OCI-LY3 (cell line): ENCODE results near the gene ARSK.
"Not testable (repeated sequence)": the region's sequence is repeated elsewhere in the genome, so short reads cannot be mapped to it uniquely, and the experiment has no call there.

Source experiments
- EZH2phosphoT487 ChIP-seq: fragments of 200-600 bp; shearing (Covaris generic); IDR thresholded peaks from 2 replicates; pipeline ENCODE4 v1.6.1; 2018; ENCODE audit warnings: antibody characterized with exemption, mixed run types, low read depth
- TF ChIP-seq, protein P1 (sequence below): fragments of 200-600, 300-600 bp; sonication (generic); IDR thresholded peaks from 2 replicates; pipeline ENCODE4 v1.5.1; 2014; ENCODE audit warnings: antibody characterized with exemption, low read length, low read depth

DNA sequence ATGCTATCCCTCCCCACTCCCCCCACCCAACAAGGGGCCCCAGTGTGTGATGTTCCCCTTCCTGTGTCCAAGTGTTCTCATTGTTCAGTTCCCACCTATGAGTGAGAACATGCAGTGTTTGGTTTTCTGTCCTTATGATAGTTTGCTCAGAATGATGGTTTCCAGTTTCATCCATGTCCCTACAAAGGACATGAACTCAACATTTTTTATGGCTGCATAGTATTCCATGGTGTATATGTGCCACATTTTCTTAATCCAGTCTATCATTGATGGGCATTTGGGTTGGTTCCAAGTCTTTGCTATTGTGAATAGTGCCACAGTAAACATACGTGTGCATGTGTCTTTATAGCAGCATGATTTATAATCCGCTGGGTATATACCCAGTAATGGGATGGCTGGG, 78.0 kb downstream of the ARSK start:
- TF ChIP-seq, protein P1, sequence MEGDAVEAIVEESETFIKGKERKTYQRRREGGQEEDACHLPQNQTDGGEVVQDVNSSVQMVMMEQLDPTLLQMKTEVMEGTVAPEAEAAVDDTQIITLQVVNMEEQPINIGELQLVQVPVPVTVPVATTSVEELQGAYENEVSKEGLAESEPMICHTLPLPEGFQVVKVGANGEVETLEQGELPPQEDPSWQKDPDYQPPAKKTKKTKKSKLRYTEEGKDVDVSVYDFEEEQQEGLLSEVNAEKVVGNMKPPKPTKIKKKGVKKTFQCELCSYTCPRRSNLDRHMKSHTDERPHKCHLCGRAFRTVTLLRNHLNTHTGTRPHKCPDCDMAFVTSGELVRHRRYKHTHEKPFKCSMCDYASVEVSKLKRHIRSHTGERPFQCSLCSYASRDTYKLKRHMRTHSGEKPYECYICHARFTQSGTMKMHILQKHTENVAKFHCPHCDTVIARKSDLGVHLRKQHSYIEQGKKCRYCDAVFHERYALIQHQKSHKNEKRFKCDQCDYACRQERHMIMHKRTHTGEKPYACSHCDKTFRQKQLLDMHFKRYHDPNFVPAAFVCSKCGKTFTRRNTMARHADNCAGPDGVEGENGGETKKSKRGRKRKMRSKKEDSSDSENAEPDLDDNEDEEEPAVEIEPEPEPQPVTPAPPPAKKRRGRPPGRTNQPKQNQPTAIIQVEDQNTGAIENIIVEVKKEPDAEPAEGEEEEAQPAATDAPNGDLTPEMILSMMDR = not testable (repeated sequence)
- not testable (repeated sequence) for TF ChIP-seq EZH2phosphoT487
